Fibroblast of mammary gland (primary cell): ENCODE measurements around the gene SWAP70.

Experiments used
- DNase-seq: peaks from one replicate; pipeline ENCODE4 v3.0.0-alpha.2; 2010; ENCODE audit warnings: low read depth
- H3K4me3 ChIP-seq: 2 replicates; pipeline ENCODE4 v1.5.1; 2011; ENCODE audit warnings: low read depth, mild to moderate bottlenecking, low read length, moderate library complexity; ENCODE audit not compliant: control insufficient read depth
- CTCF ChIP-seq: conservative IDR thresholded peaks from 2 replicates; pipeline ENCODE4 v1.5.1; 2011; ENCODE audit warnings: low read depth, low read length, inconsistent platforms; ENCODE audit not compliant: control insufficient read depth, insufficient read depth

Gene SWAP70

GRCh38 chr11:9774109-9774508 lies 110.2 kb downstream of the SWAP70 start:
- DNase-seq: no peak
- no peak overlapping the region for H3K4me3 ChIP-seq
- no peak for TF ChIP-seq CTCF

GRCh38 chr11:9774591-9775397 lies 110.9 kb downstream of the SWAP70 start:
- no peak for TF ChIP-seq CTCF
- H3K4me3 ChIP-seq: no peak overlapping the region
- DNase-seq: peak; percentile 80

GRCh38 chr11:9775398-9775779 lies 111.5 kb downstream of the SWAP70 start:
- no peak for TF ChIP-seq CTCF
- H3K4me3 ChIP-seq: no peak overlapping the region
- DNase-seq: no peak

GRCh38 chr11:9776203-9776602 lies 112.3 kb downstream of the SWAP70 start:
- no peak overlapping the region for H3K4me3 ChIP-seq
- no peak for DNase-seq
- no peak for TF ChIP-seq CTCF

GRCh38 chr11:9777066-9777465 lies 113.2 kb downstream of the SWAP70 start:
- H3K4me3 ChIP-seq: no peak overlapping the region
- no peak for DNase-seq
- TF ChIP-seq CTCF: no peak

GRCh38 chr11:9777525-9777924 lies 113.6 kb downstream of the SWAP70 start:
- no peak overlapping the region for H3K4me3 ChIP-seq
- no peak for TF ChIP-seq CTCF
- DNase-seq: no peak
